Stimulated activated CD4-positive, alpha-beta T cell treated with anti-CD3 and anti-CD28 coated beads, TNF-alpha, amount 100 ng/mL, for 4 hours (primary cell): ENCODE results near the gene PSME2.

Experiments
- DNase-seq, 3 experiments: peaks; one replicate each; pipeline ENCODE4 v3.0.0-alpha.2; 2020; ENCODE audit warnings: low read depth in 3 of 3

Gene PSME2

GRCh38 chr14:24135834-24136683, 10.4 kb downstream of the PSME2 start, which contains the start of gene PSME1:
PSME1 (plus strand) TSS chr14:24136194; CDS start chr14:24136263, 69 bp downstream.
- DNase-seq: peak; percentile 91 to 94 (median 91)

- no peak for DNase-seq
Observed at GRCh38 chr14:24135584-24135833, 10.9 kb downstream of the PSME2 start.

- DNase-seq: no peak
Observed at GRCh38 chr14:24133735-24134134, 12.7 kb downstream of the PSME2 start.

- DNase-seq: no peak
Observed at GRCh38 chr14:24132976-24133375, 13.4 kb downstream of the PSME2 start.

GRCh38 chr14:24132061-24132685, 14.2 kb downstream of the PSME2 start:
- DNase-seq: no peak

GRCh38 chr14:24131549-24131966, 14.9 kb downstream of the PSME2 start:
- no peak for DNase-seq

- DNase-seq: no peak
Observed at GRCh38 chr14:24130717-24131548, 15.5 kb downstream of the PSME2 start.

- DNase-seq: no peak
Observed at GRCh38 chr14:24130380-24130716, 16.1 kb downstream of the PSME2 start, which contains the start of gene FITM1. FITM1 (plus strand) TSS chr14:24130659; CDS start chr14:24131564, 905 bp downstream.

- DNase-seq: no peak
Observed at GRCh38 chr14:24129410-24129998, 16.9 kb downstream of the PSME2 start.

GRCh38 chr14:24127673-24128072, 18.7 kb downstream of the PSME2 start:
- no peak for DNase-seq

- no peak for DNase-seq
Observed at GRCh38 chr14:24126939-24127338, 19.5 kb downstream of the PSME2 start.

GRCh38 chr14:24123424-24124417, 22.7 kb downstream of the PSME2 start:
- no peak for DNase-seq

GRCh38 chr14:24122898-24123297, 23.5 kb downstream of the PSME2 start:
- no peak for DNase-seq

- no peak for DNase-seq
Observed at GRCh38 chr14:24122416-24122815, 24.0 kb downstream of the PSME2 start.

GRCh38 chr14:24121210-24121609, 25.2 kb downstream of the PSME2 start:
- no peak for DNase-seq

- DNase-seq: no peak
Observed at GRCh38 chr14:24119691-24120090, 26.7 kb downstream of the PSME2 start.

GRCh38 chr14:24117179-24117578, 29.2 kb downstream of the PSME2 start:
- DNase-seq: no peak

GRCh38 chr14:24116128-24116814, 30.1 kb downstream of the PSME2 start:
- DNase-seq: no peak

GRCh38 chr14:24115422-24116127, 30.8 kb downstream of the PSME2 start:
- no peak for DNase-seq
